ENCODE measurements around the gene CARD14. TPM values are rescaled to one million over a fixed set of nuclear protein-coding genes. Genes with fewer than 3 reads are reported as not detected.

CARD14 gene
- total RNA-seq, 1 experiment from 2014 or later: 0.24 TPM

GRCh38 chr17:80246266-80246681 lies 76.4 kb downstream of the CARD14 start:
- no peaks in the 10 kb centered on the region for H3K4me1 ChIP-seq (ENCODE audit: insufficient read depth, low read length)
- no peak overlapping the region for H3T11ph ChIP-seq (ENCODE audit: low read length)
- no peak overlapping the region for H3K4ac ChIP-seq (ENCODE audit: low read depth, low read length)
- H3K79me1 ChIP-seq (ENCODE audit: insufficient read depth, low read depth, low read length, poor library complexity, severe bottlenecking): no peaks in the 10 kb centered on the region
- H4K5ac ChIP-seq (ENCODE audit: insufficient read length, low read depth, low read length): no peak overlapping the region
- Mint-ChIP-seq H3K27ac (peak overlapping the region in 2 of 3 experiments; percentile 52 to 75; a peak in 2 of 7 replicates), H3K4me3 (no peak overlapping the region), H3K4me1 (no peaks in the 10 kb centered on the region), H3K36me3 (ENCODE audit: insufficient read depth in 1 of 3, low read depth in 3 of 3) (peaks cover 8 to 34% (median 20%) of the 10 kb centered on the region in 3 experiments), H3K9me3 (no peaks in the 10 kb centered on the region), H3K27me3 (ENCODE audit: low read depth) (no peaks in the 10 kb centered on the region; the same call in 1 of the 2 replicates)
- no peaks in the 10 kb centered on the region for H3K9me3 ChIP-seq (ENCODE audit: control insufficient read depth, low read depth, low read length)
- H4K8ac ChIP-seq (replicated peaks; ENCODE audit: insufficient read length, low read depth, low read length): no peak overlapping the region
- H3K27ac ChIP-seq (ENCODE audit: insufficient read length, low read depth, low read length): no peak overlapping the region
- no peak for TF ChIP-seq CTCF (conservative IDR thresholded peaks at IDR 0.05)
- H2AFZ ChIP-seq (ENCODE audit: low read length): no peak overlapping the region
- H3K23ac ChIP-seq (ENCODE audit: insufficient read length, low read depth, low read length): no peak overlapping the region
- H3K14ac ChIP-seq (ENCODE audit: insufficient read depth, low read length): no peak overlapping the region
- no peak overlapping the region for H3K4me2 ChIP-seq (ENCODE audit: insufficient read depth, insufficient read length, low read length)
- H3K27me3 ChIP-seq (ENCODE audit: insufficient read depth, low read length): no peaks in the 10 kb centered on the region
- no peak overlapping the region for H2BK15ac ChIP-seq (ENCODE audit: low read depth, low read length)
- H2BK5ac ChIP-seq (ENCODE audit: insufficient read length, low read length): no peak overlapping the region
- no peaks in the 10 kb centered on the region for H3K23me2 ChIP-seq (ENCODE audit: insufficient read length, low read depth, low read length, poor library complexity, severe bottlenecking)
- H2AK5ac ChIP-seq (ENCODE audit: insufficient read length, low read length): no peak overlapping the region
- H4K20me1 ChIP-seq (ENCODE audit: control insufficient read depth, insufficient read depth, insufficient read length): no peaks in the 10 kb centered on the region
- H3K18ac ChIP-seq (ENCODE audit: insufficient read length, low read depth, low read length): no peak overlapping the region
- H3K79me2 ChIP-seq (ENCODE audit: insufficient read depth, low read length): no peaks in the 10 kb centered on the region
- H2BK20ac ChIP-seq (ENCODE audit: low read depth, low read length, poor library complexity, severe bottlenecking): no peak overlapping the region
- H4K91ac ChIP-seq (ENCODE audit: insufficient read length, low read depth, low read length): no peak overlapping the region
- no peak overlapping the region for H2BK120ac ChIP-seq (ENCODE audit: low read depth, low read length, poor library complexity, severe bottlenecking)
- WGBS (ENCODE audit: extremely low coverage, insufficient read length, low lambda C conversion rate): no CpG with 5 or more reads among the region's 19 CpGs
- no peak overlapping the region for H2BK12ac ChIP-seq (ENCODE audit: insufficient read length, low read depth, low read length)
- no peak for DNase-seq
- H3K9ac ChIP-seq (ENCODE audit: extremely low read depth, insufficient read length, low read length): no peak overlapping the region
- no peak overlapping the region for H3K56ac ChIP-seq (ENCODE audit: insufficient read length, low read depth, low read length)
